HEK293T (cell line): ENCODE results near the gene RPL10A.

Source experiments
- BHLHE40 ChIP-seq: fragments of 450-650 bp; IDR thresholded peaks from 2 replicates; pipeline ENCODE4 v1.6.1; 2016; ENCODE audit warnings: mild to moderate bottlenecking, moderate library complexity, borderline replicate concordance
- FOXA1 ChIP-seq: fragments of 450-650 bp; IDR thresholded peaks from 2 replicates; pipeline ENCODE4 v1.6.1; 2016; ENCODE audit warnings: mild to moderate bottlenecking
- FOXM1 ChIP-seq: fragments of 450-650 bp; IDR thresholded peaks from 2 replicates; pipeline ENCODE4 v1.6.1; 2017; ENCODE audit warnings: mild to moderate bottlenecking, borderline replicate concordance
- HDGF ChIP-seq: fragments of 450-650 bp; IDR thresholded peaks from 2 replicates; pipeline ENCODE4 v1.6.1; 2017; ENCODE audit warnings: antibody characterized with exemption, borderline replicate concordance
- PKNOX1 ChIP-seq: fragments of 450-650 bp; IDR thresholded peaks from 2 replicates; pipeline ENCODE4 v1.6.1; 2016
- ZNF384 ChIP-seq: fragments of 450-650 bp; IDR thresholded peaks from 2 replicates; pipeline ENCODE4 v1.6.1; 2016

- no peak for TF ChIP-seq HDGF
- no peak for TF ChIP-seq BHLHE40
- TF ChIP-seq ZNF384 = no peak
- TF ChIP-seq PKNOX1 = no peak
- no peak for TF ChIP-seq FOXM1
- TF ChIP-seq FOXA1 = no peak
Observed at GRCh38 chr6:35473850-35474130, 5.6 kb downstream of the RPL10A start.
